ENCODE results near the gene SLC25A3. TPM values are rescaled to one million over a fixed set of nuclear protein-coding genes. Genes with fewer than 3 reads are reported as not detected.
A peak's percentile ranks its signal among the peaks of the same experiment; 100 is the strongest.

Gene SLC25A3
- total and polyA plus RNA-seq, 9 of the 15 experiments (the other 6 are each of a cell fraction or from before 2014, with no cell fraction given), result 264 to 766 (median 495) TPM

- H4K20me1 ChIP-seq (replicated peaks; ENCODE audit: control insufficient read depth, insufficient read depth, low read length), result no peaks in the 10 kb centered on the region
- H3K4me1 ChIP-seq (replicated peaks in 1 of 2; ENCODE audit: control insufficient read depth in 2 of 2, insufficient read depth in 2 of 2, low read length in 2 of 2), result peaks cover 4 to 15% of the 10 kb centered on the region in 2 experiments; a peak in 3 of 5 replicates
- H3K4me3 ChIP-seq, result no peak overlapping the region
- intact Hi-C loops (cut with micrococcal nuclease) (no loop called here), in situ Hi-C loops (cut with MboI) (no loop called here)
- 0% methylated on average over 2 of the region's 2 CpGs for whole genome bisulfite sequencing (ENCODE audit: insufficient coverage, low coverage, missing lambda C conversion rate)
- no peaks in the 10 kb centered on the region for H3K27me3 ChIP-seq (ENCODE audit: control insufficient read depth in 2 of 2, insufficient read depth in 2 of 2, low read length in 2 of 2)
- H3K9ac ChIP-seq (ENCODE audit: insufficient read depth in 1 of 2, low read depth in 2 of 2, low read length in 2 of 2), result peak overlapping the region in 1 of 2 experiments; percentile 29; a peak in 2 of 4 replicates
- H3K9me3 ChIP-seq (replicated peaks; ENCODE audit: control insufficient read depth, insufficient read depth, low read depth, low read length), result no peaks in the 10 kb centered on the region
- no TSS peak for BruUV-seq (replicated peaks)
- FAIRE-seq (peak; percentile 63), DNase-seq (ENCODE audit: extremely low read depth in 1 of 4, low spot score in 3 of 4) (peak in 3 of 4 experiments; percentile 26 to 78 (median 58)), ATAC-seq (peak; percentile 87)
- H3K36me3 ChIP-seq (ENCODE audit: control insufficient read depth, insufficient read depth, low read length), result no peaks in the 10 kb centered on the region
- CTCF ChIA-PET (ENCODE audit: low intra/inter-chr PET ratio), result no interaction called here
- POLR2A ChIA-PET, result interaction anchor here (0.9 to 3.0 kb wide), 4 partner anchors 12 to 76 kb away, joined by 3 to 22 read pairs (median 4); partner anchors contain the start of gene SLC25A3
- H3K4me2 ChIP-seq (ENCODE audit: insufficient read depth, low read length), result peak overlapping the region; percentile 55; the same call in 1 of the 2 replicates
- no peaks in the 10 kb centered on the region for H3K79me2 ChIP-seq (ENCODE audit: control insufficient read depth, insufficient read depth, low read length)
- no peaks in the 10 kb centered on the region for H3K9me1 ChIP-seq (ENCODE audit: control insufficient read depth, insufficient read depth, low read length)
- H3K27ac ChIP-seq (ENCODE audit: extremely low read depth, low read depth, low read length), result peak overlapping the region; percentile 59
- peak overlapping the region; percentile 73 for H2AFZ ChIP-seq (ENCODE audit: low read depth, low read length)
- TF ChIP-seq ZZZ3 (IDR thresholded peaks at IDR 0.05), result no peak
- TF ChIP-seq SMARCC2 (IDR thresholded peaks at IDR 0.05; ENCODE audit: low read depth), result no peak; the same call in 1 of the 2 replicates
- TF ChIP-seq DEAF1 (CRISPR knock-in tag; IDR thresholded peaks at IDR 0.05), result no peak
- no peak for TF ChIP-seq ZNF280A (IDR thresholded peaks at IDR 0.05; ENCODE audit: low read depth, partially characterized antibody)
- TF ChIP-seq HNRNPH1 (optimal IDR thresholded peaks at IDR 0.05; ENCODE audit: low read depth, low read length), result no peak
- no peak for TF ChIP-seq SMAD4 (CRISPR knock-in tag; conservative IDR thresholded peaks at IDR 0.05)
- TF ChIP-seq RAD51 (IDR thresholded peaks at IDR 0.05; ENCODE audit: borderline replicate concordance, low read depth), result no peak
- no peak for TF ChIP-seq FOXK1 (CRISPR knock-in tag; IDR thresholded peaks at IDR 0.05; ENCODE audit: borderline replicate concordance)
- TF ChIP-seq ZFX (CRISPR knock-in tag; IDR thresholded peaks at IDR 0.05), result no peak
- TF ChIP-seq MTA3 (IDR thresholded peaks at IDR 0.05; ENCODE audit: borderline replicate concordance), result 0 out of 2 replicates have a peak, but pooled peaks have one; percentile 31
- TF ChIP-seq HDAC3 (IDR thresholded peaks at IDR 0.05; ENCODE audit: borderline replicate concordance, partially characterized antibody), result peak; percentile 16
- no peak for TF ChIP-seq ZNF41 (CRISPR knock-in tag; conservative IDR thresholded peaks at IDR 0.05)
- TF ChIP-seq RCOR1 (IDR thresholded peaks at IDR 0.05; ENCODE audit: borderline replicate concordance in 1 of 2, low read depth in 2 of 2, low read length in 2 of 2), result 0 out of 4 replicates have a peak, but pooled peaks of 1 of the 2 experiments have one; percentile 34
- no peak for TF ChIP-seq ELF4 (CRISPR knock-in tag; IDR thresholded peaks at IDR 0.05)
- no peak for TF ChIP-seq NFYB (IDR thresholded peaks at IDR 0.05; ENCODE audit: extremely low read depth, insufficient read length)
- 0 out of 2 replicates have a peak, but pooled peaks have one; percentile 53 for TF ChIP-seq DIDO1 (tag; IDR thresholded peaks at IDR 0.05; ENCODE audit: low read depth)
- no peak for TF ChIP-seq OTX1 (CRISPR knock-in tag; IDR thresholded peaks at IDR 0.05)
Observed at GRCh38 chr12:98578821-98579220, 14.7 kb upstream of the SLC25A3 start.

All from K562 (cell line).